ENCODE measurements around the gene ADAMTS20.

ADAMTS20 gene

DNA sequence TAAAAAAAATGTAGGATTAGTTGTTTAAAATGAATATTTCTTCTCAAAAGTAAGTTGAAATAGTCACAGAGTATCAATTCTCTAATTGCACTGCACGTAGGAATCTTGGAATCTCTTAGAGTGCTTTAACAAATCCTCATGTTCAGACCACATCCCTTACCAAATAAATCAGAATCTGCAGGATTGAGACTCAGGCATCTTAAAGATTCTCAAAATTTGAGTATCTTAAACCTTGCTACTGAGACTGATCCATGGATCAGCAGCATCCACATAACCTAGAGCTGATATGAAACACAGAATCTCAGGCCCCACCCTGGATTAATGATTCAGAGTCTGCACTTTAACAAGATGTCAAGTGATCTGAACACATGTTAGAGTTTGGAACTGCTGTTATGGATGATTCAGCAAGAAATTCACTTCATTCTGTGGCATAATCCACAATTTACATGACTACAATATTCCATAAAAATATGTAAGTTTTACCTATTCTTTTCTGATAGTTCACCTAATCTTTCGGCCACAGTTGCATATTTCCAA is 58.7 kb downstream of the ADAMTS20 start:
- DNase-seq (ENCODE audit: low read depth), result no peak

DNA sequence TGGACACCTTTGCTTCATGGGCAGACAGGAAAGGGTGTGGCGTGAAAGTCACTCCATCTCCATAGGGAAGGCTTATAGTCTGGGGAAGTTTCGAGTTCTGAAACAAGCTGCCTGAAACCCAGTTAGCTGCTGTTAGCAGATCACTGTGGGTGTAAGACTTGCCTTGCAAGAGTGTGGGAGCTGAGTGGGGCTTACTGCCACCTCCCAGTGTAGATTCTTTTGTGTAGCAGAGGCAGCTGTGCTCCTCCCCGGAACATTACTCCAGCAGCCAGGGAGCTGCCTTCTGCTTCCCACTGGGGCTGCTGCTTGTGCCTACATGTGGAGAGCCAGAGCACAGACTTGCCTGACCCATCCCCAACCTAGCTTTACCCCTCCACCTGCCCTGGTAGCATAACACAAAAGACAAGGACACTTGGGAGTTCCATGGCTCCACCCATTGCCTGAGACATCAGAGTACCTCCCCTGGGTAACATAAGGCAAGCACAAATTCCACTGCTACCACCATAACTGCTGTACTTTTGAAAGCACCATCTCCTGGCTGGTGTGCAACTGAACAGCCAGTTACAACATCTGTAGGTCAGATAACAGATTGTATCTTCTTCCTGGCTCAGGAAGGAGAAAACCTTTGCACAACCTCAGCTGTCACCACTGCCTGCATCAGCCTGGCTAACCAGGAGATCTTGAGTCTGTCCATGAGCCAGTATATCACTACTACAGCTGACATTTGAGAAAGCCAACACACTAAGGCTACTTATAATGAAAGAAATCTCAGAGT is 69.5 kb downstream of the ADAMTS20 start:
- DNase-seq (ENCODE audit: low read depth), result no peak

DNA sequence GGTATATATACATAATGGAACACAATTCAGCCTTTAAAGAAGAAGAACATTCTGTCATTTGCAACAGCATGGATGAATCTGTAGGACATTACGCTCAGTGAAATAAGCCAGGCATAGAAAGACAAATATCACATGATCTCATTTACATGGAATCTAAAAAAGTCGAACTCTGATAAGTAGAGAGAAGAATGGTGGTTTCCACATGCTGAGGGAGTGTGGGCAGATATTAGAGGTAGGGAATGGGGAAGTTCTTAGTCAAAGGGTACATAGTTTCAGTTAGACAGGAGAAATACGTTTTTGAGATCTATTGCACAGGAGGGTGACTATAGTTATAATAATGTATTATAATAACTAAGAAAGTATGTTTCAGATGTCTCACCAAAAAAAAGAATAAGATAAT is 71.4 kb downstream of the ADAMTS20 start:
- DNase-seq (ENCODE audit: low read depth), result no peak

DNA sequence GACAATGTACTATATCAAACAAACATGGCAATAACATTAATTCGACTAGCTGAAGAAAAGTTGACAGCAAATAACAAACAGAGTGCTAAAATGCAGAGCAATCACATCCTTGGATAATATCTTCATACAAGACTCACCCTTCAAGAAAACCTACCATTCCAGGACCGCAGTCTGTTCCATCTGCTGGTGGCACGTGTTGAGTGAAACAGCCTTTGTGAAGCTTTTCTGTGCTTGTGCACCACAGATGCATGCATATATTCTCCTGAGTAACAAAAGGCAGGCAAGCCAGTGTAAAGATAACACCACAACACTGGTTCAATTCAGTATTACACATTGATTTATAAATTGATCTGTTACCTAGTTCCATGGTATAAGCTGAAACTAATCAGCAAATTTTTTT is 89.3 kb downstream of the ADAMTS20 start:
- DNase-seq (ENCODE audit: low read depth), result no peak

DNA sequence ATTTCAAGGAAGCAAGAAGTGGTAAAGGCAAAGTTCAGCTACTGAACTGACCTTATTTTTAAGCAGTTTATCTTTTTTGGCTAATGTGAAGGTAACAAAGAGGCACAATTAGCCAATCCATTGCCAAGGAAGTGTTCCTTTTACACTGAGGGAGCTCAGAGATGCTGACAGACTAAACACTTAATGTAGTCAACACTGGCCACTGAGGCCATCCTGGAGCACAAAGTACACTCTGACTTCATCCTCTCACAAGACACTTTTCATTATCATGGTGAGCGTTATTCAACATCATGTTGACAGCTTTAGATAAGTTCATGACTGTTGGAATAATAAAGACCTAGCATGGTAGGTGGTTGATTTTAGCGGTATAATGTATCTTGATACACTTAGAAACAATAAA is 89.9 kb downstream of the ADAMTS20 start:
- DNase-seq (ENCODE audit: low read depth), result no peak

DNA sequence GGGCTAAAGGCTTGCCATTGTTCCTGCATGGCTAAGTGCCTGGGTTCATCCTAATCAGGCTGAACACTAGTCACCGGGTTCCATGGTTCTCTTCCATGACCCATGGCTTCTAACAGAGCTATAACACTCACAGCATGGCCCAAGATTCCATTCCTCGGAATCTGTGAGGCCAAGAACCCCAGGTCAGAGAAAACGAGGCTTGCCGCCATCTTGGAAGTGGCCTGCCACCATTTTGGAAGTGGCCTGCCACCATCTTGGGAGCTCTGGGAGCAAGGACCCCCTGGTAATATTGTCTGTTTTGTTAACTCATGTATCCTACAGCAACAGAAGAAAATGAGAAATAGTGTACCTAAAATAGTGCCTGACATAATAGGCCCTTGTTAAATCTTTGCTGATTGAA is 92.7 kb downstream of the ADAMTS20 start:
- no peak for DNase-seq (ENCODE audit: low read depth)

DNA sequence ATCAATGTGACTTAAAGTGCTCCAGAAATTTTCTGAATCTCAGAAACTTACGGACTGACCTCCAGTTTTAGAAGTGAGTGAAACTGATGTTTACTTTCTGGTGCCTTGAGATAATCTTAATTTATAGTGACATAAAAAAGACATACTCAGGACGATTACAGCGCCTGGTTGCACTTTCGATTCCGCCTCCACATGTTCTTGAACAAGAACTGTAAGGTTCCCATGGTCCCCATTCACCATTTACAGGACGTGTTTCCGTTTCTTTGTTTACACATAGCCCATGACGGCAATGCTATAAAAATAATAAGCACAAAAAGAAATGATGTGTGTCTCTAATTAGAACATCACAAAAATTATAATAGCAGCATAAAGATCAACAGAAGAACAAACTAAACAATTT is 98.2 kb downstream of the ADAMTS20 start:
- DNase-seq (ENCODE audit: low read depth), result no peak

DNA sequence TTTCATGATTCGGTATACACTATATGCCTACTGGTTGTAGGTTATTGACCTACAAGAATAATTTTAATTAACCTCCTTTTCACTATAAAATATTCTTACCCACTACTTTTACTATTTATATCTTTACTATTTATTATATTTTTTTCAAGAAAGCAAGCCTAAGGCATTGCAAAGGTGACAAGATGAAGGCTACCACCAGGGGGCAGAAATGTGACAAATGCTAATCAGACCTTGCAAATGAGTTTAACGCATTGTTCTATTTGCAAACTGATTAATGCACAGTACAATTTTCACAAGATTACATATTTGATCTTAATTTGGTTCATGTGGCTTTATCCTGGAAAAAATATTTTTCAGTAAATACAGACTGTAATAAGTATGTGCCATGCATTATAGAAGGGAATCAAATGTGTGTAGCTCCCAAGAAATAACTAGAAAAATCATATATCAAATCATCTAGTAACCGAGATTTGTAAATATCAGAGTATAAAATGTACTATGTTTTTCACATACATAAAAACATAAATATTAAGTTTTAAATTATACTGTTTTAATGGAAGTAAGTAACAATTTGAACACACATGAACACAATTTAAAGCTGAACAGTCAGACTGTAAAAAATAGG is 107.0 kb downstream of the ADAMTS20 start:
- peak; percentile 24 for DNase-seq (ENCODE audit: low read depth)

DNA sequence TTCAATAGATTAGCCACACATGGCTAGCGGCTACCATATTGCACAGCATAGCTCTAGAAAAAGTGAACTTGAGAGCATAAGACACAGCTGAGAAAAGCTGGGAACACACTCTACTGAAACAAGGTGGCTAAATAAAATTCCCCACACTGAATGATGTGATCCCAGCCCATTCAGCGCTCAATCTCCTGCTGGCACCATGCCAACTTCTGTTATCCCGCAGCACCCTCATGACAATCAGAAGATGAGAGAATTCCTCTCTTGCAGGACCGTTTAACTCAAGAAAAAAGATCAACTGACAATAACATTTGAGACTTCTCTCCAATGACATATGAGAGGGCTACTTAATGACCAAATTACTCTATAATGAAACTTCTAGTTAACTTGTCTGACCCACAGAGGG is 115.4 kb downstream of the ADAMTS20 start:
- DNase-seq (ENCODE audit: low read depth), result no peak

DNA sequence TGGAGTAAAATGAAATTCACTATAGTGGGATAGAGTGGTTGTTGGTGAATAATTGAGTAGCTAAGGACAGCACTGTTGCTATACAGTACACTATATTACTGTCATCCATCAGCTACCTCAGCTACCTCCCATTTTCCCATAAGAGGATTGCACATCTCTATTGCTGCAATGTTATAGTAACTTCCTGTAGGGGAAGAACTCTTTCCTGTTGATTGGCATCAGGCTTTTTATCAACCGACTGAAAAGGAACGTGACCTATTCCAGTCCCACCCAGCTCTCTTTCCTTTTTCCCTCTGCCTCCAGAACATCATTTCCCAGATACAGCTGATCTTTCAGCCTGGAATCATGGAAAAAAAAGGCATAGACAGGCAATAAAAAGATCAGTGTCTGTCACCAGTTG is 117.4 kb downstream of the ADAMTS20 start:
- no peak for DNase-seq (ENCODE audit: low read depth)

DNA sequence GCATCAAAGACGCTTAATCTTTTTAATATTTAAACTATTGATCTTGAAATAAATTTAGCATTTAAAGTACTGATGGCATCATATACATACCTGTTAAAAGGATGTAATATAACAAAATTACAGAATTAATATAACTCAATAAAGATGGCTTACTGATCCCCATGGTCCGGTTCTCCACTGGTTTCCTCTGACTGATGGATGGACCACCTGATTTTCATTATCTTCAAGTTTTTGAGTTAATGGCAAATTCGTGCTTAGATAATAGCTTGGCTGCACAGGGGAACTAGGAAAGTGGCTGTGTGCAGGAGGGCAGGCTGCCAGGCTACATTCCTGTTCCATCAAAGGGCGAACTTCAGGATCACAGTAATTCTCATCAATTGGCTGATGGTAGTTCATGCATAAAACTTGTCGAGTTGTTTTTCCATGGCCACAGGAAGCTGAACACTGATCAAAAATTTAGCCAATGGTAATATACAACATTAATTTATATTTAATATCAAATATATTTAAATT is 123.9 kb downstream of the ADAMTS20 start:
- DNase-seq (ENCODE audit: low read depth), result no peak

DNA sequence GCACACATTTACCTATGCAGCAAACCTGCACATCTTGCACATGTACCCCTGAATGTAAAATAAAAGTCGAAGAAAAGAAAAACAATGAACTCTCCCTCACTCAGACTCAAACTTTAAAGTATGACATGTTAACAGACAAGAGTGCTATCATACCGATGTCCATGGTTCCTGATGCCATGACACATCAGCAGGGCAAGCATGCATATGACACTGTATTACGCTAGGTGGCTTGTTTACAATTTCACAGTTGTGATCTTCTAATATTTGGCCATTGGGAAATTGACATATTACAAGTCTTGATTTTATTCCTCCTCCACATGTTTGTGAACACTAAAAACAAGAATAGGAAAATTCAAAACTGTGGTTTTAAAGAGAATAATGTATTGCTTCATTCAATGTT is 126.6 kb downstream of the ADAMTS20 start:
- no peak for DNase-seq (ENCODE audit: low read depth)

DNA sequence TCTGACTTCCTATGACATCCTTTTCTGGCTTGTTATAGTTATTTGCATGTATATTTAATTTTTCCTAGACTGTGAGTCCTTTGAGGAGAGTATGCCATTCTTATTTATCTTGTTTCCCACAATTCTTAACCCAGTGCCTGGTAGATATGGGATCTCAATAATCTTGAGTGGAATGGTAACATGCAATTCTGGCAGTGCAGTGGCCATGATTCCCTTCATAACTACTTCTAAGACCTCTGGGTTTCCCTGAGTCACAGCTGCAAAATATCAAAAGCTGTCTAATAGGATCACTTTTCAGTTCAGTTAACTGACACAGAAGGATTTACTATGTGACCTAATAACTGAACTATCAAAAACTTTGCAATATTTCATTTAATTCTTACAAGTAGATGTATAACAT is 135.0 kb downstream of the ADAMTS20 start:
- DNase-seq (ENCODE audit: low read depth), result no peak

DNA sequence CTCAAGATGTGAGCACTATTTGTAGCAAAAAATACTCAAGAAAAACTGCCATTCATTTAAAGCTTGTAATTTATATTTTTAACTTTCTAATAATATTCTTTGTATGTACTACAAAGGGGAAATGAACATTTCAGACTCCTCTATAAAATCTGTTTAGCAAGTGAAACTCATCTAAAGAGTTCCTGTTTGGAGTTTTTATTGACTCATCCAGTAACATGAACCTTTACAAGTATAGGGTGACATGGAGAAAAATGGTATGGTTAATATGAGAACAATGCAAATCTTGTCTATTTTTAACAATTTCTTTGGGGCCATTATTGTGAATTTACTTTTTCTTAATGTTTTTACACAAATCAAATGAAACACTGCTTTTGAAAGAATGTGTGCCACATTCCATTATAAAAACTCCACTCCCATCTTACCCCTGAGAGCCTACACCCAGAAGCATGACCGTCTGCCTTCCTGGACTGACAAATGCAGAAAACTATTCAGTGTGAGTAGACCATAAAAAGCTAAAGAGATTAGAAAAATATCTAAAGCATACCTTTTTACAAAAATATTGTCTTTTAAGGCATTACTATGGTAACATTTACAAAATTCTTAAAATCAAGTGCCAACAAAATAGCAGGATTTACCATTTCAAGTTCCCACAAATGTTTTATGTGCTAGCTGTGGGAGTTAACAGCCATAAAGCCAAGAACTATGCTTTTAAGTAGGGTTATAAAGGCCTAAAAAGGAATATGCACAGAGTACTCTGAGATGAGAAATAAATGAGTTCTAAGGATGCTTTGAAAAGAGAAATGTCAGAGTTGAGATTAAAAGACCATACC is 144.0 kb downstream of the ADAMTS20 start:
- peak; percentile 68 for DNase-seq (ENCODE audit: low read depth)

DNA sequence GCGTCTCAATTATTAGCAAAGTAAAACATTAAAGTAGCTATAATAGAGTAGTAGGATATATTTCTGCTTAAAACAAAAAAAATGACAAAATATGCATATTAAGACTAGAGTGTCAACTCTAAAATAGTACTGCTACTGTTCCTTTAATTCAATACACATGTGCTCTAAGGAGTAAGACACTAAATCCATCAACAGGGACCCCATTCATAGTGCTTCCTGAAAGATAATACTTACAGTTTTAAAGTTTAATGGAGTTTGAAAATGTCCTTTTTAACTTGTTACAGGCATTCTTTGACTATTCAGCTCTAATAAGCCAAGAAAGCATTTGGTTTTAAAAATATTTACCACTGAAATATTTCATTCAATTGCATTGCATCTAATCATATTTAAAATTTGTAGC is 145.2 kb downstream of the ADAMTS20 start:
- DNase-seq (ENCODE audit: low read depth), result no peak

DNA sequence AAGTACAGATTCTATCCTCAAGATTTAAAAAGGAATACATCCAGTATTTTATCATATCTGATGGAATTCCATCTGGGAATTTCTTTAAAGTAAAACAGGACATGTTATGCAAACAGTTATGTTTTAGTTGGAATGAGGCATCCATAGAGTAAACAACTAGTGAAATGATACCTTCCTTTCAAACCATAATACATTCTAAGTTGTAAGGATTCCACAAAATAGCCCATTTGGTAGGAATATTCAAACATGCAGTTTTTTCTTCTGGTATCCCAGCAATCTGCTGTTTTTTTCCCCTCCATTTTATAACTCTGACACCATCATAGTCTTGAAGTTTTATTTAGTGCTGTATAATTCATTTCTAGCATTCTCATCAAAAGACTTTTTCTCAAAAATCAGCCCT is 149.6 kb downstream of the ADAMTS20 start:
- no peak for DNase-seq (ENCODE audit: low read depth)

DNA sequence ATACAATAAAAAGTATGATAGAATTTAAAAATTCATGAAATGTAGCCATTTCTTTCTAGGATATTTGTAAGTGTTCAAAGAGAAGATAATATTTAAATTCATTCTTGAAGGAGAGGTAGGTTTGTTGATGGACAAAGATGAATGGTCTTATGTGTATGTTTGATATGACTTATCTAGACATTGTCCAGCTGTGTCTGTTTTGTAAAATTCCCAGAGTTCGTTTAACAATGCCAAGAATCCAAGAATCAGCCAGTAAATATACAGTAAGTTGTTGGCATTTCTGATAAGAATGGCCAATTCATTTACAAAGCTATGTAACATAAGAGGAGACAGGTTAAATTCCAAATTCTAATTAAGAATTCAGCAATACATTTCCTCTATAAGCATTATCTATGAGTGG is 150.9 kb downstream of the ADAMTS20 start:
- DNase-seq (ENCODE audit: low read depth), result no peak

DNA sequence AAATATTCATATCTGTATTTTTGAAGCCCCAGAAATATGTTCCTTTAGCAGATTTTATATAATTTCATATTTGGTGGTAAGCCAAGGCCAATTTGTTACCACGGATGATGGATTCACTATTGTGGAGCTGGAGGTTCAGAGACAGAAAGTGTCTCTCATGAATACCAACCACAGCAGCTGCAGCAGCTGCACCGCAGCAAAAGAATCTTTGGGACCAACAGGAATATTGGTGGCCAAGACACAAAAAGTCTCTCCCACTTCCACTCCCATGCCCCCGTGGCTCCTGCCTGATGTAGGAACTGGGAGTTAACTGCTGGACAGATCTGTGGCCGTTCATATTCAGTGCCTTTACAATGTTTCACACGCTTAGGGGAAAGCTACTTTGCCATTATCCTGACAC is 155.3 kb downstream of the ADAMTS20 start:
- no peak for DNase-seq (ENCODE audit: low read depth)

DNA sequence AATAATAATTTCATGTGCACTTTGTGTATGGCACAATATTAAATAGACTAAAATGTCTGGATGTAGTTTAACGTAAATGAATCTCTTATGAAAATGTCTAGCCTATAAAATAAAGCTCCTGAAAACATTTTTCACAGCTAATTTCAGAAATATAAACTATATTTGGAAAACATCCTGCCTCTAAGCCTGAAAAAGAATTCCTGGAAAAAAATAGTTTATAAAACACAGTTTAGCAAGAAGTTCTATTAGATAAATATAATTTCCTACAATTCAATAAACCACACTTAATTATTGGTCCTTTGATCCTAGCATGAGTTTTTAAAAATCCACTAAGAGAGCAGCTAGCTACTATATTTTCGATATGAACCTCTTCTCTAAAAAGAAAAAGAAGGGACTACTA is 159.9 kb downstream of the ADAMTS20 start:
- no peak for DNase-seq (ENCODE audit: low read depth)

DNA sequence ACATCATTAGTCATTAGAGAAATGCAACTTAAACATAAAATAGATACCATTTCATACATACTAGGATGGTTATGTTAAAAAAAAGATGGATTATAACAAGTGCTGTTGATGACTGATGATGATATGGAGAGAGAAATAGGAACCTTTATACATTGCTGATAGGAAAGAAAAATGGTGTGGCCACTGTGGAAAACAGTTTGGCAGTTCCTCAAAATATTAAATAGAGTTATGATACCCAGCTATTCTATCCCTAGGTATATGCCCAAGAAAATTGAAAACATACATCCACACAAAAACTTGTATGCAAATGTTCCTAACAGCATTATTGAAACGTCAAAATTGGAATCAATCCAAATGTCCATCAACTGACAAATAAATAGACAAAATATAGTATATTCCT is 170.1 kb downstream of the ADAMTS20 start:
- no peak for DNase-seq (ENCODE audit: low read depth)

DNA sequence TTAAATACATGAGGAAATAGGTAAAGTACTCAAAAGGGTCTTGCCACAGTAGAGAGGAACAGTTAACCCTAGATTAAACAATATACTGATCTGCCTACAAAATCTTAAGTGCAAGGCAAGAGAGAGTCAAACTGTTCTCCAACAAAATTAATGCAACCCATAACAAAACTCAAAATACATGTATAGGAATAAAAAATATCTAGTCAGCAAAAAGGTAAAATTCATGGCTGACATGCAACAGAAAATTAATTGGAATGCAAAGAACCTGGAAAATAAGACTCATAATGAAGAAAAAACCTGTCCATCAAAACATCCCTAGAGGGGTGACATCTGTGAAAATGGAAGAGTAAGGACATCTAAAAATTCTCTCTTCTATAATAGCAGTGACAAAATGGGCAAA is 173.6 kb downstream of the ADAMTS20 start:
- no peak for DNase-seq (ENCODE audit: low read depth)

DNA sequence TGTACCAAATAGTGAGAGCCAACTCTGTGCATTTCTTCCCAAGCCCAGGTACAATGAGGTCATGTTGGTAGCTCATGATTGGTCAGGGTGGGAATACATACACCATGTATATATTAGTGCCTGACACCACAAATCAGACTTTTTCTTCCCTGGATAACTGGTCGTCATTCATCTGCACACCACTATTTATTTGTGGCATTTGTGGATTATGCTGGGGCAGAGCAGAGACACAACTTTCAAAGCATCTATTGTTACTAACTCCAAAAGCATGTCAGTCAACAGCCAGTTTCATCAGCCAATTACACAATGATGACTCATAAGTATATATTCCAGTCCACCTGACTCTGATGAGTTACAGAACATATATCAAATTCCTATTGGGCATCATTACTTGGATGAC is 181.7 kb downstream of the ADAMTS20 start:
- DNase-seq (ENCODE audit: low read depth), result peak; percentile 30

Data from HS-27A (cell line).